HG03378 (cell line): ENCODE data around the gene TUBB2B.
"Not testable (repeated sequence)": the region's sequence is repeated elsewhere in the genome, so short reads cannot be mapped to it uniquely, and the experiment has no call there.

Source experiments
- ATAC-seq: cut with Tn5 transposase; IDR thresholded peaks from one replicate; pipeline ENCODE4 v1.9.1; 2021; ENCODE audit warnings: mild to moderate bottlenecking, moderate library complexity; ENCODE audit not compliant: unreplicated experiment

TUBB2B gene

DNA sequence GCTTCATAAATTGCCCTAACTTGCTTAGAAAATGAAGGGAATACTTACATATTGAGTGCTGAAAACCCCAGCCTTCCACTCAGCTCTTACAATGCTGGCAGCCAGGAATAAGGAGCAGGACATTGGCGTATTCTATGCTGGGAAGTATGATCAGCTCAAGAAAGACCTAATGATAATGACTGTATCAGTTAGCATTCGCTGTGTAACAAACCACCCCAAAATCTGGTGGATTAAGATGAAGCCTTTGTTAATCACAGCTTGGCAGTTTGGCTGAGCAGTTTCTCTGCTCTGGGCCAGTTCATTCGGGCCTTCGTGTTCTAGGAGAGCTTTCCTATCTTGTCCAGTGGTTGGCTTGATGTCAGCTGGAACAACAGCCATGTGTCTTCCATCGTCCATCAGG, 36.7 kb downstream of the TUBB2B start:
- ATAC-seq: no peak

DNA sequence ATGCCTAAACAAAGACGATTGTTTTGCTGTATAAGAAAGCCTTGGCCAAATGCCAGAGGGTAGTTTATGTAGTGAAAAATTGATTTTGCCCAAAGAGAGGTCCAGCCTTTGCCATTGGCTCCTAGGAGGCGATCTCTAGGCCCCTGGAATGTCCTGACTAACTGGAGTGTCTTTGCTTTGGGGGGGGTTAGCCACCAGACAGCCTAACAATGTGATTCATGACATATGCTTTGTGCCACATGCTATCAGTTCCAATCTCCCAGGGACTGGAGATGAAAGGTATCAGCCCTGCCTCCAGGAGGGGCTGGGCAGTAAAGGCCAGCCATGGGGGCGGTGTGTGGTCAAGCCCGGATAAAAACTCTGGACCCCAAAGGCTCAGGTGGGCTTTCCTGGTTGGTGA, 37.4 kb downstream of the TUBB2B start:
- ATAC-seq: no peak

GRCh38 chr6:3189192-3189591, 38.3 kb downstream of the TUBB2B start:
- ATAC-seq: not testable (repeated sequence)

GRCh38 chr6:3188262-3188661, 39.2 kb downstream of the TUBB2B start:
- ATAC-seq: no peak

GRCh38 chr6:3186974-3187382, 40.5 kb downstream of the TUBB2B start:
- ATAC-seq: no peak

- no peak for ATAC-seq
These were observed 44.4 kb downstream of the TUBB2B start for GRCh38 chr6:3183066-3183465.

DNA sequence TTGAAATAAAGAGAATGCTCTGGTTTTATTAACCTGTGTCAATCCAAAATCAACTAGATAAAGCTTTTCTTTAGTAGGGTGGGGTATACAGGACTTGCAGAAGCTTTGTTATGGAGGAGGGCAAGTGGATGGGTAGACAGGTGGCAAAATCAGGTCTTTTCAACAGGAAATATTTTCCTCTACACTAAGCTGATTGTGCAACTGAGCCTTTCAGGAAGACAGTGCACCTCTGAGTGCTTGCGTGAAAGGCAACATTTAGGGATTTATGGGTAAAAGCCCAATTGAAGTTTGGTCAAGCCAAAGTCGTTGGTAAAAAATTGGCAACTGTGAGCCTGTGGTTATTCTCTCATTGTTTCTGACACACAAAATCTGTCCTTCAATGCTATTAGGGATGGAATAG, 46.3 kb downstream of the TUBB2B start:
- ATAC-seq: no peak

GRCh38 chr6:3179945-3180344, 47.5 kb downstream of the TUBB2B start:
- ATAC-seq: not testable (repeated sequence)

GRCh38 chr6:3178666-3179065, 48.8 kb downstream of the TUBB2B start:
- not testable (repeated sequence) for ATAC-seq

DNA sequence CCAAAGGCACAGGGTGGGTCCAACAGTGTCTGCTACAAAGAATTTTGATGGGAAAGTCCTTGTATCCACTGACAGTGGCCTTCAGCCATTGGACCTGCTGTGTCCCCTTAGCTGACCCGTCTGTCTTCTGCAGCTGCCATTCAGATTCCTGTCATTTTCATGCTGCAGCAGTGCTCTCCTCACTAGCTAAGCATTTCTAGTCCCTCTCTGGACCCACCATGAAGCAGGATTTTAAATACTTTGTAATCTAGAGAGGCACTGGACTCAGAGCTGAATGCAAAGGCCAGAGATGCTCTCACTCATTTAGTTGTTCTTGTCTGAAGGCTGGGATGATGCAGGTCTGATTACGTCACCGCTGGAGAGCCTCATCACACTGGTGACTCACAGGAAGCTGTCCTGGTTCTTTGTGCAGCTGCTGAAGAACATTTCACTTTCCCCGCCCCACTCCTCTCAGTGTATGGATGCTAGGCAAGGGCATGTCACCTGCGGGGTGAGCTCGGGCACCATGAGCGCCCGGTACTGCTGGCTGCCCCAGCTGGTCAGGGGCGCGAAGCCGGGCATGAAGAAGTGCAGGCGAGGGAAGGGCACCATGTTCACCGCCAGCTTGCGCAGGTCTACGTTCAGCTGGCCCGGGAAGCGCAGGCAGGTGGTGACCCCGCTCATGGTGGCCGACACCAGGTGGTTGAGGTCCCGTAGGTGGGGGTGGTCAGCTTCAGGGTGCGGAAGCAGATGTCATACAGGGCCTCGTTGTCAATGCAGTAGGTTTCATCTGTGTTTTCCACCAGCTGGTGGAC, 50.7 kb downstream of the TUBB2B start:
- no peak for ATAC-seq

- ATAC-seq: no peak
These were observed 51.6 kb downstream of the TUBB2B start for GRCh38 chr6:3175715-3176402.
